IPS-15b (cell line): ENCODE measurements around the gene ANAPC1.
"Not testable (repeated sequence)": the region's sequence is repeated elsewhere in the genome, so short reads cannot be mapped to it uniquely, and the experiment has no call there.

ENCODE experiments used
- H3K27me3 ChIP-seq: one replicate; pipeline ENCODE4 v1.6.1; 2013; ENCODE audit warnings: low read length; ENCODE audit not compliant: control insufficient read depth, insufficient read depth
- H3K36me3 ChIP-seq: one replicate; pipeline ENCODE4 v1.6.1; 2013; ENCODE audit warnings: low read length; ENCODE audit not compliant: control insufficient read depth, insufficient read depth
- H3K4me1 ChIP-seq: one replicate; pipeline ENCODE4 v1.6.1; 2013; ENCODE audit warnings: mild to moderate bottlenecking, low read length; ENCODE audit not compliant: control insufficient read depth, insufficient read depth
- H3K4me3 ChIP-seq: one replicate; pipeline ENCODE4 v1.5.1; 2013; ENCODE audit warnings: low read depth, low read length
- H3K9ac ChIP-seq: one replicate; pipeline ENCODE4 v1.6.1; 2013; ENCODE audit warnings: low read depth, mild to moderate bottlenecking, low read length
- H3K9me3 ChIP-seq: one replicate; pipeline ENCODE4 v1.6.1; 2013; ENCODE audit warnings: mild to moderate bottlenecking, low read length; ENCODE audit not compliant: control insufficient read depth, insufficient read depth

ANAPC1 gene

GRCh38 chr2:111772180-111772579 is 111.8 kb downstream of the ANAPC1 start:
- not testable (repeated sequence) for H3K27me3 ChIP-seq, H3K4me1 ChIP-seq, H3K36me3 ChIP-seq, H3K9me3 ChIP-seq, H3K4me3 ChIP-seq, H3K9ac ChIP-seq

GRCh38 chr2:111770916-111771658 is 112.9 kb downstream of the ANAPC1 start:
- not testable (repeated sequence) for H3K36me3 ChIP-seq, H3K9me3 ChIP-seq, H3K9ac ChIP-seq, H3K27me3 ChIP-seq, H3K4me1 ChIP-seq, H3K4me3 ChIP-seq

- not testable (repeated sequence) for H3K9me3 ChIP-seq, H3K27me3 ChIP-seq, H3K4me3 ChIP-seq, H3K9ac ChIP-seq, H3K4me1 ChIP-seq, H3K36me3 ChIP-seq
Measured at GRCh38 chr2:111768266-111769190, 115.5 kb downstream of the ANAPC1 start.

DNA sequence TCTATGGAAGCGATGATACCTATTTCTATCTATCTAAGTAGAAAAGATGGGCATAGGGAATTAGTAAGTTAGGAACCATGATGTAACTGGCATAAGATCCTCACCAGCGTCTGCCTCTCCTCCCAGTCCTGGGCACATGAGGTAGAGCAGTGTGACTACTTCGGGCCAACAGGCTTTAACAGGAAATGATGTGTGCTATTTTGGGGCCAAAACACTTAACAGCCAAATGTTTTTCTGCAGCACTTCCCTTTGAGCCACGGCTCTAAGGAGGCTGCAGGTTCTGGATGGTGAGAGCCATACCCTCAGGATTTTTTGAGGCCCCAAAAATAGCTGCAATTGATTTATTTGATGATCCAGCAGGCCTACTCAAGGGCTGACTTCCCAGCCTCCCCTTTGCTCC is 116.9 kb downstream of the ANAPC1 start:
- not testable (repeated sequence) for H3K4me1 ChIP-seq, H3K36me3 ChIP-seq, H3K4me3 ChIP-seq, H3K9me3 ChIP-seq, H3K27me3 ChIP-seq, H3K9ac ChIP-seq

GRCh38 chr2:111766295-111766694 is 117.7 kb downstream of the ANAPC1 start:
- not testable (repeated sequence) for H3K9ac ChIP-seq, H3K36me3 ChIP-seq, H3K4me3 ChIP-seq, H3K9me3 ChIP-seq, H3K4me1 ChIP-seq, H3K27me3 ChIP-seq

DNA sequence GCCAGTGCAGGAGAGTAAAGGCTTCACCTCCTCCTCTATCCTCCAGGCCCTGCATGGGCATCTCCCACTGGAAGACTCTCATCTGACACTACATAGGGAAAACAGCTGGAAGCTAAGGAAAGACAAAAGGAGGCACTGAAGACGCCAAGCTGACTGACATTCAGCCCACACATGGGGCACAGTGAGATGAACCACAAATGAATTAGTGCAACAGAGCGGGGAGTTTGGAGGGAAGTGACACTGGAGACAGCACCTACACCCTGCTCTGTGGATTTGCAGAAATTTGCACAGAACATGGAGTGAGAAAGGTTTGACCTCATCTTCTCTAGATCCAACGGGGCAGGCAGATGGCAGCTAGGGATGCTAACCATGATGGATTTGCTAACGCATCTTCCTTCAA is 119.8 kb downstream of the ANAPC1 start:
- not testable (repeated sequence) for H3K27me3 ChIP-seq, H3K9me3 ChIP-seq, H3K36me3 ChIP-seq, H3K9ac ChIP-seq, H3K4me3 ChIP-seq, H3K4me1 ChIP-seq

GRCh38 chr2:111760697-111761284 is 123.2 kb downstream of the ANAPC1 start:
- not testable (repeated sequence) for H3K4me1 ChIP-seq, H3K9me3 ChIP-seq, H3K27me3 ChIP-seq, H3K4me3 ChIP-seq, H3K36me3 ChIP-seq, H3K9ac ChIP-seq

DNA sequence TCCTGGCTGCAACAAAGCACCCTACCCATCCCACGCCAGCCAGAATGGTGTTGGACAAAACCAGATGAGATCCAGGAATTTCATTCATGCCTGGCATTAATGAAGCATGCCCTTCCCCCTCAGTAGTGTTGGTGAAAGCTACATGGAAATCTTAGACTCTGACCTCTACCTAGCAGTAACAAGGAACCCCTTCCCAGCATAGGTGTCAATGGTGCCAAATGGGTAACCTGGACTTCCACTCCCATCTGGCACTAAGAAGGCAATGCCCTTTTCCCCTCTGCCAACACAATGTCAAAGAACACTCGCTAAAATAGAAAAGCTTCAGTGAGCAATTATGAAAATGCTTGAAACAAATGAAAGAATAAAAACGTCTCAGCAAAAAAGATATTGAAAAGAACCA is 131.5 kb downstream of the ANAPC1 start:
- H3K9ac ChIP-seq, result not testable (repeated sequence)

DNA sequence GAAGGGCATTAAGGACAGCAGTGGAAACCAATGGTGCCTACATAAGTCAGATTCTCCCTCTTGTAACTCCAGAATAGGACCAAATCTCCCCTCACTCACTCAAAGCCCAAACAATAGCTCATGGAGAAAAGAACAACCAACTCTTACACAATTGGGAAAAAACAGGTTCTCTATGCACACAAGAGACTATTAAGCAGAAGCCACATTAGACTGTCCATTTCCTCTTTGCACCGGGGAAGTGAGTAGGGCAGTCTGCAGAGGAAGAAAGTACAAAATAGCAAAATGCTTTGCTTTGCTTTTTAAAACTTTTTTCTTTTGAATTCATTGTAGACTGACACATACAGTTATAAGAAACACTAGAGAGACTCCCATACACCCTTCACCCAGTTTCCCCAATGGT is 133.4 kb downstream of the ANAPC1 start:
- H3K4me3 ChIP-seq, H3K9me3 ChIP-seq: not testable (repeated sequence)

More for the DNA sequence above, 131.5 kb downstream of the ANAPC1 start:
- not testable (repeated sequence) for H3K4me3 ChIP-seq, H3K27me3 ChIP-seq, H3K36me3 ChIP-seq, H3K9me3 ChIP-seq, H3K4me1 ChIP-seq

DNA sequence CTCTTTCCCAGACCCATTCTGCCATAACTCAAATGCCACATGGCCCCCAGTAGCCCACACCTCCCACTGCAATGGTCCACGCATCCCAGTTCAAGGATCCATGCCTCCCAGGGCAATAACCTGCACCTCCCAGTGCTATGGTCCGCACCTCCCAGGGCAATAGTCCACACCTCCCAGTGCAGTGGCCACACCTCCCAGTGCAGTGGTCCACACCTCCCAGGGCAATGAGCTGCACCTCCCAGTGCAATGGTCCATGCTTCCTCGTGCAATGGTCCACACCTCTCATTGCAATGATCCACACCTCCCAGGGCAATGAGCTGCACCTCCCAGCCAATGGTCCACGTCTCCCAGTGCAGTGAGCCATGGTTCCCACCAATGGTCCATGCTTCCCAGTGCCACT is 135.6 kb downstream of the ANAPC1 start:
- not testable (repeated sequence) for H3K27me3 ChIP-seq, H3K9ac ChIP-seq

More for the DNA sequence above, 133.4 kb downstream of the ANAPC1 start:
- not testable (repeated sequence) for H3K27me3 ChIP-seq, H3K36me3 ChIP-seq, H3K4me1 ChIP-seq, H3K9ac ChIP-seq

GRCh38 chr2:111747410-111748115 is 136.4 kb downstream of the ANAPC1 start:
- H3K4me1 ChIP-seq, H3K9me3 ChIP-seq, H3K4me3 ChIP-seq, H3K27me3 ChIP-seq, H3K9ac ChIP-seq, H3K36me3 ChIP-seq: not testable (repeated sequence)

More for the DNA sequence above, 135.6 kb downstream of the ANAPC1 start:
- not testable (repeated sequence) for H3K9me3 ChIP-seq, H3K4me1 ChIP-seq, H3K36me3 ChIP-seq, H3K4me3 ChIP-seq
